Liver (tissue), 9 donors: ENCODE measurements around the gene RAX2. TPM values are rescaled to one million over a fixed set of nuclear protein-coding genes. Genes with fewer than 3 reads are reported as not detected.

Experiments used
- DNase-seq: peaks from one replicate; pipeline ENCODE4 v3.0.0-alpha.2; 2017; ENCODE audit warnings: low spot score
- H3K27ac ChIP-seq, 2 donors: one replicate each; pipeline ENCODE4 v1.7.0; 2013; ENCODE audit warnings: inconsistent platforms in 2 of 2, low read length in 2 of 2, control low read depth in 1 of 2, low read depth in 1 of 2, mild to moderate bottlenecking in 1 of 2
- H3K27me3 ChIP-seq, 4 donors: one replicate each; pipeline versions ENCODE4 v1.6.1 to v1.7.0; 2013; ENCODE audit warnings: low read length in 3 of 4, inconsistent platforms in 1 of 4, mild to moderate bottlenecking in 1 of 4, moderate library complexity in 1 of 4; ENCODE audit not compliant: control insufficient read depth in 4 of 4, insufficient read depth in 4 of 4
- H3K36me3 ChIP-seq, 4 donors: one replicate each; pipeline versions ENCODE4 v1.6.1 to v1.7.0; 2013; ENCODE audit warnings: low read length in 3 of 4, mild to moderate bottlenecking in 3 of 4, low read depth in 1 of 4, moderate library complexity in 1 of 4; ENCODE audit not compliant: control insufficient read depth in 4 of 4, insufficient read depth in 3 of 4
- H3K4me1 ChIP-seq, 4 donors: one replicate each; pipeline versions ENCODE4 v1.6.1 to v1.7.0; 2013; ENCODE audit warnings: low read length in 3 of 4, mild to moderate bottlenecking in 3 of 4, moderate library complexity in 1 of 4; ENCODE audit not compliant: control insufficient read depth in 4 of 4, insufficient read depth in 4 of 4
- H3K4me3 ChIP-seq, 3 donors: one replicate each; pipeline versions ENCODE4 v1.6.1 to v1.7.0; 2013; ENCODE audit warnings: low read length in 3 of 3, control low read depth in 1 of 3, low read depth in 1 of 3, mild to moderate bottlenecking in 1 of 3
- H3K9ac ChIP-seq, 2 donors: one replicate each; pipeline ENCODE4 v1.7.0; 2013; ENCODE audit warnings: low read length in 2 of 2, mild to moderate bottlenecking in 2 of 2, moderate library complexity in 2 of 2, control low read depth in 1 of 2, low read depth in 1 of 2
- H3K9me3 ChIP-seq, 4 donors: one replicate each; pipeline versions ENCODE4 v1.6.1 to v1.7.0; 2013; ENCODE audit warnings: low read length in 3 of 4; ENCODE audit not compliant: control insufficient read depth in 4 of 4
- EGR1 ChIP-seq, 2 donors: IDR thresholded peaks; 2 replicates each; pipeline ENCODE4 v1.6.1; 2016 to 2018; ENCODE audit warnings: antibody characterized with exemption in 2 of 2, low read depth in 2 of 2
- FOXA1 ChIP-seq: IDR thresholded peaks from 2 replicates; pipeline ENCODE4 v1.6.1; 2016; ENCODE audit warnings: antibody characterized with exemption
- FOXA2 ChIP-seq: IDR thresholded peaks from 2 replicates; pipeline ENCODE4 v1.6.1; 2016; ENCODE audit warnings: antibody characterized with exemption
- GABPA ChIP-seq, 2 donors: IDR thresholded peaks in 1 of 2; conservative IDR thresholded peaks in 1 of 2; 2 replicates each; pipeline ENCODE4 v1.6.1; 2016; ENCODE audit warnings: antibody characterized with exemption in 2 of 2, mild to moderate bottlenecking in 1 of 2, moderate library complexity in 1 of 2
- HNF4A ChIP-seq, 2 donors: conservative IDR thresholded peaks; 2 replicates each; pipeline ENCODE4 v1.6.1; 2016; ENCODE audit warnings: antibody characterized with exemption in 2 of 2, mild to moderate bottlenecking in 2 of 2
- HNF4G ChIP-seq: IDR thresholded peaks from 2 replicates; pipeline ENCODE4 v1.6.1; 2016; ENCODE audit warnings: antibody characterized with exemption
- JUND ChIP-seq, 2 donors: IDR thresholded peaks; 2 replicates each; pipeline ENCODE4 v1.6.1; 2016; ENCODE audit warnings: antibody characterized with exemption in 2 of 2
- NR2F2 ChIP-seq: IDR thresholded peaks from 2 replicates; pipeline ENCODE4 v1.6.1; 2016; ENCODE audit warnings: antibody characterized with exemption
- RAD21 ChIP-seq, 2 donors: IDR thresholded peaks; 2 replicates each; pipeline ENCODE4 v1.6.1; 2016; ENCODE audit warnings: antibody characterized with exemption in 2 of 2, mild to moderate bottlenecking in 2 of 2
- RXRA ChIP-seq, 2 donors: IDR thresholded peaks; 2 replicates each; pipeline ENCODE4 v1.6.1; 2017 to 2018; ENCODE audit warnings: antibody characterized with exemption in 2 of 2, mild to moderate bottlenecking in 1 of 2
- SP1 ChIP-seq: IDR thresholded peaks from 2 replicates; pipeline ENCODE4 v1.6.1; 2018; ENCODE audit warnings: antibody characterized with exemption, mild to moderate bottlenecking
- TAF1 ChIP-seq: conservative IDR thresholded peaks from 2 replicates; pipeline ENCODE4 v1.6.1; 2016; ENCODE audit warnings: antibody characterized with exemption, mild to moderate bottlenecking
- YY1 ChIP-seq: IDR thresholded peaks from 2 replicates; pipeline ENCODE4 v1.6.1; 2016; ENCODE audit warnings: antibody characterized with exemption, mild to moderate bottlenecking
- ZBTB33 ChIP-seq: IDR thresholded peaks from 2 replicates; pipeline ENCODE4 v1.6.1; 2016; ENCODE audit warnings: antibody characterized with exemption
- WGBS: extraction: QIAGEN DNeasy Blood & Tissue Kit; methylation state at CpG from one replicate; pipeline ENCODE4 v1.1.7; 2013; 5-methylcytosine and 5-hydroxymethylcytosine counted together
- polyA plus RNA-seq, 2 donors: library from polyadenylated mRNA; stranded (reverse) in 1 of 2; unstranded in 1 of 2; fragments of 200-250 nt in 1 of 2; fragments of >200 nt in 1 of 2; fragmentation: Nextera tagmentation in 1 of 2; extraction: Ambion mirVana in 1 of 2; gene quantifications; one replicate each; pipeline versions ENCODE4 v1.2.1 to v1.2.3, GENCODE V29; 2013 to 2015
- total RNA-seq, 2 donors: library from RNA; depleted of rRNA; stranded (reverse); fragments of >200 nt; gene quantifications; one replicate each; pipeline ENCODE4 v1.2.3, GENCODE V29; 2014
- TF ChIP-seq, protein P1 (sequence below): IDR thresholded peaks from 2 replicates; pipeline ENCODE4 v1.6.1; 2016; ENCODE audit warnings: antibody characterized with exemption
- TF ChIP-seq, protein P2 (sequence below): IDR thresholded peaks from 2 replicates; pipeline ENCODE4 v1.6.1; 2016; ENCODE audit warnings: antibody characterized with exemption
- TF ChIP-seq, protein P3 (sequence below): fragments of 150-350 bp; IDR thresholded peaks from 2 replicates; pipeline ENCODE4 v1.5.1; 2017; ENCODE audit warnings: improper control_type of control experiment, low read depth, low read length; ENCODE audit not compliant: missing input control
- TF ChIP-seq, protein P4 (sequence below): IDR thresholded peaks from 2 replicates; pipeline ENCODE4 v1.6.1; 2016; ENCODE audit warnings: antibody characterized with exemption, mild to moderate bottlenecking
- donor health status: healthy.
- donor health status: healthy.
- donor health status: healthy.
- donor health status: healthy.
- donor health status: healthy.

RAX2 gene
- total and polyA plus RNA-seq, 4 donors: not detected

- H3K4me3 ChIP-seq: peak overlapping the region in 1 of 3 donors; percentile 9
- peaks cover 3 to 15% (median 12%) of the 10 kb centered on the region in 4 donors for H3K4me1 ChIP-seq
- no peak for DNase-seq
- no peak overlapping the region for H3K27ac ChIP-seq
- H3K9me3 ChIP-seq: no peaks in the 10 kb centered on the region
- no peaks in the 10 kb centered on the region for H3K27me3 ChIP-seq
- WGBS: 30% methylated on average over 26 of the region's 26 CpGs
- H3K36me3 ChIP-seq: no peaks in the 10 kb centered on the region
- TF ChIP-seq EGR1 (IDR thresholded peaks at IDR 0.05; ENCODE audit: low read depth in 2 of 2): no peak
- TF ChIP-seq, protein P1, sequence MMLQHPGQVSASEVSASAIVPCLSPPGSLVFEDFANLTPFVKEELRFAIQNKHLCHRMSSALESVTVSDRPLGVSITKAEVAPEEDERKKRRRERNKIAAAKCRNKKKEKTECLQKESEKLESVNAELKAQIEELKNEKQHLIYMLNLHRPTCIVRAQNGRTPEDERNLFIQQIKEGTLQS: no peak
- TF ChIP-seq RXRA (IDR thresholded peaks at IDR 0.05): no peak
- no peak for TF ChIP-seq HNF4A (conservative IDR thresholded peaks at IDR 0.05)
- TF ChIP-seq FOXA2: no peak
- TF ChIP-seq, protein P2, sequence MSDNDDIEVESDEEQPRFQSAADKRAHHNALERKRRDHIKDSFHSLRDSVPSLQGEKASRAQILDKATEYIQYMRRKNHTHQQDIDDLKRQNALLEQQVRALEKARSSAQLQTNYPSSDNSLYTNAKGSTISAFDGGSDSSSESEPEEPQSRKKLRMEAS: no peak
- no peak for TF ChIP-seq GABPA (IDR thresholded peaks at IDR 0.05 in 1 of 2, conservative IDR thresholded peaks at IDR 0.05 in 1 of 2)
- TF ChIP-seq YY1: no peak
- TF ChIP-seq, protein P3, sequence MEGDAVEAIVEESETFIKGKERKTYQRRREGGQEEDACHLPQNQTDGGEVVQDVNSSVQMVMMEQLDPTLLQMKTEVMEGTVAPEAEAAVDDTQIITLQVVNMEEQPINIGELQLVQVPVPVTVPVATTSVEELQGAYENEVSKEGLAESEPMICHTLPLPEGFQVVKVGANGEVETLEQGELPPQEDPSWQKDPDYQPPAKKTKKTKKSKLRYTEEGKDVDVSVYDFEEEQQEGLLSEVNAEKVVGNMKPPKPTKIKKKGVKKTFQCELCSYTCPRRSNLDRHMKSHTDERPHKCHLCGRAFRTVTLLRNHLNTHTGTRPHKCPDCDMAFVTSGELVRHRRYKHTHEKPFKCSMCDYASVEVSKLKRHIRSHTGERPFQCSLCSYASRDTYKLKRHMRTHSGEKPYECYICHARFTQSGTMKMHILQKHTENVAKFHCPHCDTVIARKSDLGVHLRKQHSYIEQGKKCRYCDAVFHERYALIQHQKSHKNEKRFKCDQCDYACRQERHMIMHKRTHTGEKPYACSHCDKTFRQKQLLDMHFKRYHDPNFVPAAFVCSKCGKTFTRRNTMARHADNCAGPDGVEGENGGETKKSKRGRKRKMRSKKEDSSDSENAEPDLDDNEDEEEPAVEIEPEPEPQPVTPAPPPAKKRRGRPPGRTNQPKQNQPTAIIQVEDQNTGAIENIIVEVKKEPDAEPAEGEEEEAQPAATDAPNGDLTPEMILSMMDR: no peak
- no peak for TF ChIP-seq SP1
- TF ChIP-seq HNF4G: no peak
- TF ChIP-seq NR2F2: no peak
- TF ChIP-seq, protein P4, sequence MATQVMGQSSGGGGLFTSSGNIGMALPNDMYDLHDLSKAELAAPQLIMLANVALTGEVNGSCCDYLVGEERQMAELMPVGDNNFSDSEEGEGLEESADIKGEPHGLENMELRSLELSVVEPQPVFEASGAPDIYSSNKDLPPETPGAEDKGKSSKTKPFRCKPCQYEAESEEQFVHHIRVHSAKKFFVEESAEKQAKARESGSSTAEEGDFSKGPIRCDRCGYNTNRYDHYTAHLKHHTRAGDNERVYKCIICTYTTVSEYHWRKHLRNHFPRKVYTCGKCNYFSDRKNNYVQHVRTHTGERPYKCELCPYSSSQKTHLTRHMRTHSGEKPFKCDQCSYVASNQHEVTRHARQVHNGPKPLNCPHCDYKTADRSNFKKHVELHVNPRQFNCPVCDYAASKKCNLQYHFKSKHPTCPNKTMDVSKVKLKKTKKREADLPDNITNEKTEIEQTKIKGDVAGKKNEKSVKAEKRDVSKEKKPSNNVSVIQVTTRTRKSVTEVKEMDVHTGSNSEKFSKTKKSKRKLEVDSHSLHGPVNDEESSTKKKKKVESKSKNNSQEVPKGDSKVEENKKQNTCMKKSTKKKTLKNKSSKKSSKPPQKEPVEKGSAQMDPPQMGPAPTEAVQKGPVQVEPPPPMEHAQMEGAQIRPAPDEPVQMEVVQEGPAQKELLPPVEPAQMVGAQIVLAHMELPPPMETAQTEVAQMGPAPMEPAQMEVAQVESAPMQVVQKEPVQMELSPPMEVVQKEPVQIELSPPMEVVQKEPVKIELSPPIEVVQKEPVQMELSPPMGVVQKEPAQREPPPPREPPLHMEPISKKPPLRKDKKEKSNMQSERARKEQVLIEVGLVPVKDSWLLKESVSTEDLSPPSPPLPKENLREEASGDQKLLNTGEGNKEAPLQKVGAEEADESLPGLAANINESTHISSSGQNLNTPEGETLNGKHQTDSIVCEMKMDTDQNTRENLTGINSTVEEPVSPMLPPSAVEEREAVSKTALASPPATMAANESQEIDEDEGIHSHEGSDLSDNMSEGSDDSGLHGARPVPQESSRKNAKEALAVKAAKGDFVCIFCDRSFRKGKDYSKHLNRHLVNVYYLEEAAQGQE: no peak
- no peak for TF ChIP-seq JUND (IDR thresholded peaks at IDR 0.05)
- TF ChIP-seq RAD21 (IDR thresholded peaks at IDR 0.05): no peak
- TF ChIP-seq TAF1: no peak
- TF ChIP-seq FOXA1: no peak
- no peak for TF ChIP-seq ZBTB33
- no peak overlapping the region for H3K9ac ChIP-seq
These were observed 50.1 kb downstream of the RAX2 start for GRCh38 chr19:3721887-3722442.
